Gastroesophageal sphincter (tissue), 4 donors: ENCODE data around the gene MYO3B. TPM values are rescaled to one million over a fixed set of nuclear protein-coding genes. Genes with fewer than 3 reads are reported as not detected.
"Not testable (repeated sequence)": the region's sequence is repeated elsewhere in the genome, so short reads cannot be mapped to it uniquely, and the experiment has no call there.

Source experiments
- ATAC-seq: fragments of 150-250 bp; one replicate; pipeline ENCODE4 v1.9.1; 2016; ENCODE audit warnings: mild to moderate bottlenecking, moderate library complexity
- H3K27ac ChIP-seq, 4 donors: fragments of 200-600 bp; sonication (generic) in 3 of 4; 1 replicate in 3 of 4; 2 replicates in 1 of 4; pipeline ENCODE4 v1.5.1; 2016 to 2019
- H3K27me3 ChIP-seq: fragments of 200-600 bp; sonication (generic); one replicate; pipeline ENCODE4 v1.5.1; 2019
- H3K36me3 ChIP-seq, 2 donors: fragments of 200-600 bp; sonication (generic); one replicate each; pipeline ENCODE4 v1.5.1; 2019; ENCODE audit warnings: control low read depth in 1 of 2
- H3K4me1 ChIP-seq, 3 donors: fragments of 200-600 bp; sonication (generic); 1 replicate in 2 of 3; 2 replicates in 1 of 3; pipeline ENCODE4 v1.5.1; 2016 to 2019; ENCODE audit warnings: control low read depth in 2 of 3
- H3K4me3 ChIP-seq, 2 donors: fragments of 200-600 bp; sonication (generic); one replicate each; pipeline ENCODE4 v1.5.1; 2019; ENCODE audit warnings: mild to moderate bottlenecking in 1 of 2, moderate library complexity in 1 of 2
- H3K9me3 ChIP-seq, 3 donors: fragments of 200-600 bp; sonication (generic); one replicate each; pipeline ENCODE4 v1.5.1; 2017 to 2019; ENCODE audit warnings: control low read depth in 2 of 3
- EP300 ChIP-seq: sonication (generic); formaldehyde crosslinking; IDR thresholded peaks from one replicate; pipeline ENCODE4 v1.6.1; 2017; ENCODE audit warnings: antibody characterized with exemption, mild to moderate bottlenecking
- POLR2A ChIP-seq, 2 donors: fragments of 450-650 bp; IDR thresholded peaks; one replicate each; pipeline ENCODE4 v1.6.1; 2017; ENCODE audit warnings: antibody characterized with exemption in 2 of 2, mild to moderate bottlenecking in 2 of 2, moderate library complexity in 1 of 2
- POLR2AphosphoS5 ChIP-seq: sonication (generic); formaldehyde crosslinking; IDR thresholded peaks from one replicate; pipeline ENCODE4 v1.6.1; 2017; ENCODE audit warnings: antibody characterized with exemption
- WGBS, 2 donors: methylation state at CpG; one replicate each; pipeline ENCODE4 v1.1.5; 2018; ENCODE audit warnings: low coverage in 1 of 2; 5-methylcytosine and 5-hydroxymethylcytosine counted together
- total RNA-seq, 4 donors: library from RNA; depleted of rRNA; stranded (reverse); fragments of >200 nt; gene quantifications; one replicate each; pipeline ENCODE4 v1.1.0, GENCODE V29; 2016
- TF ChIP-seq, protein P1 (sequence below), 4 experiments: fragments of 200-600 bp in 2 of 4; fragments of 450-650 bp in 2 of 4; sonication (generic) in 1 of 4; IDR thresholded peaks; one replicate each; pipeline ENCODE4 v1.5.1; 2017 to 2019; ENCODE audit warnings: antibody characterized with exemption in 4 of 4, mild to moderate bottlenecking in 2 of 4, moderate library complexity in 2 of 4

Gene MYO3B
- total RNA-seq, 4 donors from 2014 or later = not detected

GRCh38 chr2:170466632-170467031 is 288.7 kb downstream of the MYO3B start:
- ATAC-seq = no peak
- WGBS, 2 donors = 52 to 84% methylated on average over 3 to 8 of the region's 8 CpGs
- Histone ChIP-seq H3K9me3 (no peaks in the 10 kb centered on the region), H3K27ac (no peak overlapping the region), H3K36me3 (no peaks in the 10 kb centered on the region), H3K4me3 (no peak overlapping the region), H3K27me3 (no peaks in the 10 kb centered on the region), H3K4me1 (no peaks in the 10 kb centered on the region)
- TF ChIP-seq, protein P1, sequence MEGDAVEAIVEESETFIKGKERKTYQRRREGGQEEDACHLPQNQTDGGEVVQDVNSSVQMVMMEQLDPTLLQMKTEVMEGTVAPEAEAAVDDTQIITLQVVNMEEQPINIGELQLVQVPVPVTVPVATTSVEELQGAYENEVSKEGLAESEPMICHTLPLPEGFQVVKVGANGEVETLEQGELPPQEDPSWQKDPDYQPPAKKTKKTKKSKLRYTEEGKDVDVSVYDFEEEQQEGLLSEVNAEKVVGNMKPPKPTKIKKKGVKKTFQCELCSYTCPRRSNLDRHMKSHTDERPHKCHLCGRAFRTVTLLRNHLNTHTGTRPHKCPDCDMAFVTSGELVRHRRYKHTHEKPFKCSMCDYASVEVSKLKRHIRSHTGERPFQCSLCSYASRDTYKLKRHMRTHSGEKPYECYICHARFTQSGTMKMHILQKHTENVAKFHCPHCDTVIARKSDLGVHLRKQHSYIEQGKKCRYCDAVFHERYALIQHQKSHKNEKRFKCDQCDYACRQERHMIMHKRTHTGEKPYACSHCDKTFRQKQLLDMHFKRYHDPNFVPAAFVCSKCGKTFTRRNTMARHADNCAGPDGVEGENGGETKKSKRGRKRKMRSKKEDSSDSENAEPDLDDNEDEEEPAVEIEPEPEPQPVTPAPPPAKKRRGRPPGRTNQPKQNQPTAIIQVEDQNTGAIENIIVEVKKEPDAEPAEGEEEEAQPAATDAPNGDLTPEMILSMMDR (IDR thresholded peaks at IDR 0.05) = no peak
- no peak for TF ChIP-seq EP300
- no peak for TF ChIP-seq POLR2AphosphoS5
- no peak for TF ChIP-seq POLR2A (IDR thresholded peaks at IDR 0.05)

- no peak for ATAC-seq
- Histone ChIP-seq H3K4me3 (no peak overlapping the region), H3K36me3 (no peaks in the 10 kb centered on the region), H3K27me3 (no peaks in the 10 kb centered on the region), H3K4me1 (no peaks in the 10 kb centered on the region), H3K27ac (no peak overlapping the region), H3K9me3 (no peaks in the 10 kb centered on the region)
- TF ChIP-seq POLR2A (IDR thresholded peaks at IDR 0.05) (no peak), EP300 (no peak), POLR2AphosphoS5 (no peak)
- TF ChIP-seq, protein P1 (IDR thresholded peaks at IDR 0.05) = no peak
- 14 to 25% methylated on average over 1 of the region's 1 CpG for WGBS, 2 donors
Observed at GRCh38 chr2:170467568-170468422, 289.8 kb downstream of the MYO3B start.

DNA sequence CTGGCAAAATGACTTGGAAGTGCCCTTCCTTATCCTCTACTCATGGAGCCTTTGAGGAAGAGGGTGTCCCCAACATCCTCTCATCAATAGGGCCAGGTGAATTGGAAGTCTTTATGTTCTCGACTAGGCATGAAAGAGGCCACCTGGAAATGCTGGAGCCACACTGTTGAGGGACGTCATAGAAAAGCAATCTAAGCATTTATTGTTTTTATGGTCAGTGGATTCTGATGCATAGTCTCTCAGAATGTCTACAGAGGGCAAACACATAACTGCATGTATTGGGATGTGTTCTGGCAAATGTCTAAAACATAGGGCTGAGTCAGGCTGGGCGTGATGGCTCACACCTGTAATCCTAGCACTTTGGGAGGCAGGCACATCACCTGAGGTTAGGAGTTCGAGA is 290.6 kb downstream of the MYO3B start:
- Histone ChIP-seq H3K27ac (no peak overlapping the region), H3K9me3 (no peaks in the 10 kb centered on the region), H3K4me1 (no peaks in the 10 kb centered on the region), H3K27me3 (no peaks in the 10 kb centered on the region), H3K36me3 (no peaks in the 10 kb centered on the region), H3K4me3 (no peak overlapping the region)
- no peak for TF ChIP-seq POLR2A (IDR thresholded peaks at IDR 0.05)
- no peak for TF ChIP-seq POLR2AphosphoS5
- no peak for TF ChIP-seq EP300
- TF ChIP-seq, protein P1 (IDR thresholded peaks at IDR 0.05) = no peak
- no peak for ATAC-seq
- 71 to 83% methylated on average over 2 to 3 of the region's 4 CpGs for WGBS, 2 donors

- 92 to 98% methylated on average over 2 to 4 of the region's 4 CpGs for WGBS, 2 donors
- not testable (repeated sequence) for H3K27ac ChIP-seq
Observed at GRCh38 chr2:170472498-170472897, 294.6 kb downstream of the MYO3B start.

GRCh38 chr2:170475878-170476277 is 297.9 kb downstream of the MYO3B start:
- Histone ChIP-seq H3K36me3 (no peaks in the 10 kb centered on the region), H3K27ac (no peak overlapping the region), H3K4me3 (no peak overlapping the region), H3K27me3 (no peaks in the 10 kb centered on the region), H3K4me1 (no peaks in the 10 kb centered on the region), H3K9me3 (no peaks in the 10 kb centered on the region)
- 94 to 100% methylated on average over 2 to 4 of the region's 6 CpGs for WGBS, 2 donors
- no peak for ATAC-seq
- TF ChIP-seq POLR2AphosphoS5 (no peak), POLR2A (IDR thresholded peaks at IDR 0.05) (no peak), EP300 (no peak)
- TF ChIP-seq, protein P1 (IDR thresholded peaks at IDR 0.05) = no peak

More at GRCh38 chr2:170472498-170472897, 294.6 kb downstream of the MYO3B start:
- not testable (repeated sequence) for ATAC-seq, H3K4me1 ChIP-seq, H3K27me3 ChIP-seq, H3K4me3 ChIP-seq, H3K9me3 ChIP-seq, H3K36me3 ChIP-seq
